NT2/D1 (cell line): Measurements from ENCODE around the gene ACLY.
"Not testable (repeated sequence)": the region's sequence is repeated elsewhere in the genome, so short reads cannot be mapped to it uniquely, and the experiment has no call there.

Source experiments
- DNase-seq: peaks from one replicate; pipeline ENCODE4 v3.0.0-alpha.2; 2011; ENCODE audit warnings: low read depth, low spot score
- H3K27me3 ChIP-seq: 2 replicates; pipeline ENCODE4 v1.6.0; 2011; ENCODE audit warnings: mild to moderate bottlenecking; ENCODE audit not compliant: insufficient read length, insufficient read depth
- H3K36me3 ChIP-seq: 2 replicates; pipeline ENCODE4 v1.6.1; 2011; ENCODE audit warnings: mild to moderate bottlenecking, low read length, mixed read lengths; ENCODE audit not compliant: insufficient read depth, insufficient read length
- H3K4me1 ChIP-seq: 2 replicates; pipeline ENCODE4 v1.5.1; 2011; ENCODE audit not compliant: insufficient read depth, insufficient read length
- H3K4me3 ChIP-seq: 2 replicates; pipeline ENCODE4 v1.5.1; 2011; ENCODE audit warnings: low read depth; ENCODE audit not compliant: insufficient read length
- H3K9ac ChIP-seq: 2 replicates; pipeline ENCODE4 v1.6.0; 2011; ENCODE audit warnings: low read depth; ENCODE audit not compliant: insufficient read length
- H3K9me3 ChIP-seq: 2 replicates; pipeline ENCODE4 v1.5.1; 2011; ENCODE audit warnings: mild to moderate bottlenecking, low read length; ENCODE audit not compliant: insufficient read depth
- SUZ12 ChIP-seq: IDR thresholded peaks from 2 replicates; pipeline ENCODE4 v1.6.1; 2011; ENCODE audit not compliant: insufficient read length, insufficient read depth; ENCODE audit errors: extremely low read depth
- YY1 ChIP-seq: IDR thresholded peaks from 2 replicates; pipeline ENCODE4 v1.6.1; 2011; ENCODE audit not compliant: insufficient read length, insufficient read depth
- ZNF274 ChIP-seq: IDR thresholded peaks from 2 replicates; pipeline ENCODE4 v1.6.1; 2011; ENCODE audit warnings: mild to moderate bottlenecking, low read depth, low read length

The ACLY gene

GRCh38 chr17:41880130-41880529, 38.6 kb downstream of the ACLY start:
- Histone ChIP-seq H3K27me3 (no peaks in the 10 kb centered on the region), H3K9ac (no peak overlapping the region), H3K4me3 (no peak overlapping the region), H3K4me1 (no peaks in the 10 kb centered on the region), H3K36me3 (peaks cover 81% of the 10 kb centered on the region), H3K9me3 (peaks cover 20% of the 10 kb centered on the region; the same call in 1 of the 2 replicates)
- TF ChIP-seq YY1 (no peak), SUZ12 (no peak), ZNF274 (no peak)
- no peak for DNase-seq

DNA sequence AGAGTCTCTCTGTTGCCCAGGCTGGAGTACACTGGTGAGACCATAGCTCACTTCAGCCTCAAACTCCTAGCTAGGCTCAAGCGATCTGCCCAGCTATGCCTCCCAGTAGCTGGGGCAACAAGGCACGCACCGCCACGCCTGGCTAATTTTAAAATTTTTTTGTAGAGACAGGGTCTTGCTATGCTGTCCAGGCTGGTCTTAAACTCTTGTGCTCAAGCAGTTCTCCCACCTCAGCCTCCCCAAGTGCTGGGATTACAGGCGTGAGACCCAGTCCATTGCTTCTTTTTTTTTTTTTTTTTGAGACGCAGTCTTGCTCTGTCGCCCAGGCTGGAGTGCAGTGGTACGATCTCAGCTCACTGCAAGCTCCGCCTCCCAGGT, 44.5 kb downstream of the ACLY start:
- Histone ChIP-seq H3K36me3 (peaks cover 81% of the 10 kb centered on the region), H3K9me3 (peaks cover 23% of the 10 kb centered on the region; the same call in 1 of the 2 replicates)
- H3K9ac ChIP-seq, H3K4me3 ChIP-seq, H3K4me1 ChIP-seq, DNase-seq, H3K27me3 ChIP-seq: not testable (repeated sequence)

GRCh38 chr17:41873559-41874292, 45.0 kb downstream of the ACLY start:
- Histone ChIP-seq H3K9me3 (peaks cover 21% of the 10 kb centered on the region; the same call in 1 of the 2 replicates), H3K4me1 (no peaks in the 10 kb centered on the region), H3K36me3 (peaks cover 81% of the 10 kb centered on the region), H3K9ac (no peak overlapping the region), H3K4me3 (no peak overlapping the region), H3K27me3 (no peaks in the 10 kb centered on the region)
- DNase-seq = no peak
- TF ChIP-seq YY1 = no peak
- no peak for TF ChIP-seq SUZ12
- no peak for TF ChIP-seq ZNF274

- Histone ChIP-seq H3K36me3 (peaks cover 78% of the 10 kb centered on the region), H3K27me3 (no peaks in the 10 kb centered on the region), H3K4me3 (no peak overlapping the region), H3K4me1 (no peaks in the 10 kb centered on the region), H3K9ac (no peak overlapping the region), H3K9me3 (peaks cover 4% of the 10 kb centered on the region; the same call in 1 of the 2 replicates)
- no peak for DNase-seq
- TF ChIP-seq ZNF274 = no peak
- no peak for TF ChIP-seq SUZ12
- TF ChIP-seq YY1 = no peak
These were observed 47.0 kb downstream of the ACLY start for GRCh38 chr17:41871789-41872188.

DNA sequence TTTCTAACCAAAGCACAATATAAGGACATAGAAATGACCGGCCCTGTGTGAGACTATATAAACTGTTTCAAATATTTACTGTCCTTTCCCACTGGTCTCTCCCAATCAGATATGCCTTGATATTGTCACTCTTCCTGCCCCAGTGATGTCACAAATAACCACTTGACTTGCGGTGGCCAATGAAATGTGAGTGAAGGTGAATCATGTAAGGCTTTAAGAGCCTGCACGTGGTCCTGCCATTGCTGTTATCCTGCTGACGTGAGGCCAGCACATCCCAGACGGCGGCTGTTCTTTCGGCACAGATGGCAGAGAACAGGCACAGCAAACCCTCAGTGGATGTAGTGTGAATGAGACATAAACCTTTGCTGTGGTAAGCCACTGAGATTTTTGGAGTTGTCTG, 48.1 kb downstream of the ACLY start:
- Histone ChIP-seq H3K9me3 (peaks cover 4% of the 10 kb centered on the region; the same call in 1 of the 2 replicates), H3K4me1 (no peaks in the 10 kb centered on the region), H3K9ac (no peak overlapping the region), H3K36me3 (peaks cover 81% of the 10 kb centered on the region), H3K27me3 (no peaks in the 10 kb centered on the region), H3K4me3 (no peak overlapping the region)
- TF ChIP-seq SUZ12 (no peak), YY1 (no peak), ZNF274 (no peak)
- no peak for DNase-seq

DNA sequence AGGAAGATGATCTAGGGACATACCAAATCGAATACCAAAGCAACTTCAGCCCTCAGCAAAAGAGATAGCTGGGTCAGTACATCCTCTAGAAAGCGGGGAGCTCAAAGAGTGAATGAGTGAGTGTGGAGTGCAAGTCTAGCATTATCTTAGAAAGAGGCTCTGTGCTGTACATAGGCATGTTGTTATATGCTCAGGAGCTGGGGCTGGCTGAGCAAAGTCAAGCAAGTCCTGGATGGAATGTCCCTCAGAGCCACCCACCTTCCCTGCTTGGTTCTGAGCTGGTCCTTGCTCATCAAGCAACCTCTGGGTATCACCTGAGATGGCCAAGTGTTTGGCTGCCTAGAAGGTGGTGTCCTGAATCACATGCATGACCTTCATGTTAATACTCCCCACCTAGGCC, 48.7 kb downstream of the ACLY start:
- no peak overlapping the region for H3K9ac ChIP-seq

DNA sequence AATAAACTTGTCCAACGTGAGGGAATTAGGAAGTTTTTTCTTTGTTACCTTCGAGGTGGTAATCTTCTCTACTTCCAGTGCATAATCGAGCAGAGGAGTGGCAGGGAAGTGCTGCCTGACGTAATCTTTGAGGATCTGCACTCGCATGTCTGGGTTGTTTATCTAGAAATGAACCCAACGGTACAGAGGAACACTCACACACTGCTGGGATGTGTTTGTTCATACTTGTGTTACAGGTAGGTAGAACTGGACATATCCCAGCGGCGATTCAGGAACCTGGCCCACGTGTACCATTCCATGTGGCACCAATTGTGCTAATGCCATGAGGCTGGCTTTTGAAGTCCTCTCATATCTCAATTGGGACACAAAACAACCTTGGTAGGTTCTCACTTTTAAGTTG, 49.3 kb downstream of the ACLY start:
- Histone ChIP-seq H3K9me3 (no peaks in the 10 kb centered on the region), H3K36me3 (peaks cover 75% of the 10 kb centered on the region), H3K9ac (no peak overlapping the region), H3K4me3 (no peak overlapping the region), H3K4me1 (no peaks in the 10 kb centered on the region), H3K27me3 (no peaks in the 10 kb centered on the region)
- no peak for TF ChIP-seq YY1
- TF ChIP-seq SUZ12 = no peak
- no peak for TF ChIP-seq ZNF274
- DNase-seq = no peak

More for the DNA sequence above, 48.7 kb downstream of the ACLY start:
- DNase-seq = no peak
- H3K9me3 ChIP-seq = peaks cover 2% of the 10 kb centered on the region; the same call in 1 of the 2 replicates
- TF ChIP-seq YY1 = no peak
- no peak for TF ChIP-seq SUZ12
- TF ChIP-seq ZNF274 = no peak
- no peaks in the 10 kb centered on the region for H3K4me1 ChIP-seq
- no peak overlapping the region for H3K4me3 ChIP-seq
- H3K27me3 ChIP-seq = no peaks in the 10 kb centered on the region
- peaks cover 80% of the 10 kb centered on the region for H3K36me3 ChIP-seq

DNA sequence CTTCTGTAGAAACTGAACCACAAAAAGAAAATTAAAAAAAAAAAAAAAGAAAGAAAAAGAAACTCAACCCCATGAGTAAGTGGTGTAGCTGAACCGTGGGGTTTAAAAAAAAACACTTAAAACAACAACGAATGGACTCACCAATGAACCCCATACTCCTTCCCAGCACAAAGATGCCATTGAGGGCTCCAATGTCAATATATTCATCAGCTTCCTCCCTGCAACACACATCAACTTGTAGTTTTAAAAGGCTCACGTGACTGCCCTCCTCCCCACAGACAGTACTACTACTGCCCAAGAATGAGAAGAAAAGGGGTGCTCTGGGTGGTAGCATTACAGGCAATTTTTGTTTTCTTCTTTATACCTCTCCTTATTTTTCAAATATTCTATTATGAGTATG, 50.2 kb downstream of the ACLY start:
- H3K9ac ChIP-seq = no peak overlapping the region
- peaks cover under 1% of the 10 kb centered on the region for H3K4me1 ChIP-seq
- H3K27me3 ChIP-seq = no peaks in the 10 kb centered on the region
- H3K36me3 ChIP-seq = peaks cover 66% of the 10 kb centered on the region
- no peak overlapping the region for H3K4me3 ChIP-seq
- no peaks in the 10 kb centered on the region for H3K9me3 ChIP-seq
- no peak for DNase-seq
- TF ChIP-seq SUZ12 = no peak
- TF ChIP-seq ZNF274 = no peak
- no peak for TF ChIP-seq YY1
